IMR-90 (cell line): ENCODE measurements around the gene TGM1. TPM values are rescaled to one million over a fixed set of nuclear protein-coding genes. Genes with fewer than 3 reads are reported as not detected.

ENCODE experiments used
- BHLHE40 ChIP-seq: fragments of 150-350 bp; IDR thresholded peaks from 2 replicates; pipeline ENCODE4 v1.6.1; 2016; ENCODE audit warnings: mild to moderate bottlenecking, low read depth, low read length
- polyA plus RNA-seq, 3 experiments: library from polyadenylated mRNA; depleted of rRNA; stranded (reverse); fragments of >200 nt; gene quantifications; 2 replicates each; pipeline ENCODE4 v1.2.3, GENCODE V29; 2012; ENCODE audit warnings: low replicate concordance in 1 of 3
- total RNA-seq: library from RNA; depleted of rRNA; stranded (reverse); fragments of >200 nt; gene quantifications from 2 replicates; pipeline ENCODE4 v1.2.3, GENCODE V29; 2012
- TF ChIP-seq, protein P1 (sequence below): fragments of 150-350 bp; IDR thresholded peaks from 2 replicates; pipeline ENCODE4 v1.6.1; 2016; ENCODE audit warnings: low read depth, mild to moderate bottlenecking, low read length, moderate library complexity, borderline replicate concordance

The TGM1 gene
- total and polyA plus RNA-seq, 2 of the 4 experiments (the other 2 are of a cell fraction), result 0.72 to 3.3 TPM

DNA sequence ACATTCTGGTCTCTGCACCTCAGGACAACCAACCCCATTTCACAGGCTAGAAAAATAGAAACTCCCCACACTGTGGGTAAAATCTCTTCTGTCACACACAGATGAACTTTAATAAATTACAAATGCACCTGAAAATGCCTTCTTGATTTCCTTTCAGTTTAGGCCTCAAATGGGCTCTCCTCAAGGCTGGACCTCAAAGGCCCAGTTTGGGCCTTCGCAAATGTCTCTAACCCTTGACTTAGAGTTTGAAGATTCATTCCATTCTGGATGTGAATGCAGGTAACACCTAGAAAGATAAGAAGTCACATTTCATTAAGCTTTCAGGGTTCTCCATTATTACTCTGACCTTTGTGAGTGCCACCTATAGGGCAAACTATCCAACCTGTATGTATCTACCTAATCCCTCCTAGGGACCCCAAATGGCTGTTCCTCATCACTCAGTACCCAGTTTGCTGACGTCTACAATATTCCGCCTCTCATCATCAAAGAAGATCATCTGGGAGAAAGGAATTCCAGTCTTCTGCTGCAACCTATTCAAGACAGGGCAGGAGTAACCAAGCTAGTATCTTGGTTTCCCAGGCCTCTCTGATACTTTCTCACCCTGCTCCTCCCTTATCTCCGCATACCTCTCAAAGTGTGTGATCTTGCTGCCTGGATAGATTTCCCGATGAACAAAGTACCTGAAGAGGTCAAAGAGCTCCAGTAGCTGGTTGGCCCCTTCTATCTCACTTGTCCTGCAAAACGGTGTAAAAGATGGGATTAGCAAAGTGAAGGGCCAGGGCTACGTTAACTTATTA, 48.9 kb downstream of the TGM1 start (continued):
- TF ChIP-seq, protein P1, sequence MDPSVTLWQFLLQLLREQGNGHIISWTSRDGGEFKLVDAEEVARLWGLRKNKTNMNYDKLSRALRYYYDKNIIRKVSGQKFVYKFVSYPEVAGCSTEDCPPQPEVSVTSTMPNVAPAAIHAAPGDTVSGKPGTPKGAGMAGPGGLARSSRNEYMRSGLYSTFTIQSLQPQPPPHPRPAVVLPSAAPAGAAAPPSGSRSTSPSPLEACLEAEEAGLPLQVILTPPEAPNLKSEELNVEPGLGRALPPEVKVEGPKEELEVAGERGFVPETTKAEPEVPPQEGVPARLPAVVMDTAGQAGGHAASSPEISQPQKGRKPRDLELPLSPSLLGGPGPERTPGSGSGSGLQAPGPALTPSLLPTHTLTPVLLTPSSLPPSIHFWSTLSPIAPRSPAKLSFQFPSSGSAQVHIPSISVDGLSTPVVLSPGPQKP, result no peak
- TF ChIP-seq BHLHE40, result no peak
